ENCODE data around the gene ZFYVE19. TPM values are rescaled to one million over a fixed set of nuclear protein-coding genes. Genes with fewer than 3 reads are reported as not detected.
"Not testable (repeated sequence)": the region's sequence is repeated elsewhere in the genome, so short reads cannot be mapped to it uniquely, and the experiment has no call there.

The ZFYVE19 gene
- total RNA-seq, 1 donor from 2014 or later: 26.0 TPM

GRCh38 chr15:40846841-40847222 is 39.9 kb downstream of the ZFYVE19 start:
- no peak for DNase-seq (ENCODE audit: low spot score)

GRCh38 chr15:40847223-40847961 is 40.5 kb downstream of the ZFYVE19 start:
- peak; percentile 85 for DNase-seq (ENCODE audit: low spot score)

GRCh38 chr15:40850576-40851112 is 43.8 kb downstream of the ZFYVE19 start:
- DNase-seq (ENCODE audit: low spot score): no peak

GRCh38 chr15:40852529-40852928 is 45.6 kb downstream of the ZFYVE19 start:
- DNase-seq (ENCODE audit: low spot score): no peak

GRCh38 chr15:40853241-40853890 is 46.5 kb downstream of the ZFYVE19 start:
- no peak for DNase-seq (ENCODE audit: low spot score)

- no peak for DNase-seq (ENCODE audit: low spot score)
These were observed 47.3 kb downstream of the ZFYVE19 start for GRCh38 chr15:40854161-40854560.

- no peak for DNase-seq (ENCODE audit: low spot score)
These were observed 48.9 kb downstream of the ZFYVE19 start for GRCh38 chr15:40855706-40856234.

- no peak for DNase-seq (ENCODE audit: low spot score)
These were observed 49.9 kb downstream of the ZFYVE19 start for GRCh38 chr15:40856746-40857145.

- DNase-seq (ENCODE audit: low spot score): peak; percentile 92
These were observed 50.9 kb downstream of the ZFYVE19 start for GRCh38 chr15:40857601-40858341.

GRCh38 chr15:40858706-40859105 is 51.8 kb downstream of the ZFYVE19 start:
- DNase-seq (ENCODE audit: low spot score): no peak

GRCh38 chr15:40859206-40859851 is 52.4 kb downstream of the ZFYVE19 start:
- DNase-seq (ENCODE audit: low spot score): peak; percentile 86

GRCh38 chr15:40861147-40861546 is 54.3 kb downstream of the ZFYVE19 start:
- DNase-seq (ENCODE audit: low spot score): not testable (repeated sequence)

GRCh38 chr15:40863660-40864270 is 56.9 kb downstream of the ZFYVE19 start:
- DNase-seq (ENCODE audit: low spot score): no peak

Other genes starting within 250 kb of the ZFYVE19 start
- 28.9 TPM for gene CCDC32, start 242.0 kb upstream of the ZFYVE19 start, total RNA-seq
- 8.4 TPM for gene RPUSD2, start 237.8 kb upstream of the ZFYVE19 start, total RNA-seq
- 1.2 TPM for gene KNL1, start 212.8 kb upstream of the ZFYVE19 start, total RNA-seq
- 0.68 TPM for gene RAD51, start 111.9 kb upstream of the ZFYVE19 start, total RNA-seq
- 34.6 TPM for gene RMDN3, start 51.8 kb upstream of the ZFYVE19 start, total RNA-seq
- gene GCHFR, start 43.0 kb upstream of the ZFYVE19 start, total RNA-seq: 7.4 TPM
- 0.52 TPM for gene C15orf62, start 37.1 kb upstream of the ZFYVE19 start, total RNA-seq
- gene DNAJC17, start 384 bp downstream of the ZFYVE19 start, total RNA-seq: 51.3 TPM
- not detected for gene PPP1R14D, start 21.6 kb downstream of the ZFYVE19 start, total RNA-seq
- 138 TPM for gene SPINT1, start 37.0 kb downstream of the ZFYVE19 start, total RNA-seq
- gene RHOV, start 67.1 kb downstream of the ZFYVE19 start, total RNA-seq: 31.4 TPM
- gene VPS18, start 87.4 kb downstream of the ZFYVE19 start, total RNA-seq: 30.0 TPM
- 15.2 TPM for gene DLL4, start 122.3 kb downstream of the ZFYVE19 start, total RNA-seq
- gene CHAC1, start 146.4 kb downstream of the ZFYVE19 start, total RNA-seq: 9.2 TPM

Measured in ureter (tissue), 1 donor.